ENCODE data around the gene ARG1. TPM values are rescaled to one million over a fixed set of nuclear protein-coding genes. Genes with fewer than 3 reads are reported as not detected.

Gene ARG1
- total and polyA plus RNA-seq, 4 donors: 238 to 1,194 (median 883) TPM

DNA sequence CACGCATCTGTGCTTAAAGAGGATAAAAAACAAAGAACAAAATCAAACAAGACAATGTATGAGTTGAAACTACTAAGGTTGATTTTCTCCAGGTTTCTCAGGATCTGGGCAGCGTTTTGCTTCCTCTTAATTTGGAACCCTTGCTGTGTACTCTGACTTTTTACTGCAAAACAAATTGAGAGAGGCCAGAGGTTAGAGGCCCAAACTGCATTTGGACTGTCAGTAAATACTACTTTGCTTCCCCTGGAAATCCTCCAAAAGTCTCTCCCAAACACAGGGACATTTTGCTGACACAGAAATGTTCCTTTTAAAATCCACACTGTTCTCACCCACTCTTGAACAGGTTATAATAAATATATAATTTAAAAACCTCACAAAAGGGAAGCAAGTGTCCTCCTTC, 1.1 kb downstream of the ARG1 start (continued):
- TF ChIP-seq, protein P1, sequence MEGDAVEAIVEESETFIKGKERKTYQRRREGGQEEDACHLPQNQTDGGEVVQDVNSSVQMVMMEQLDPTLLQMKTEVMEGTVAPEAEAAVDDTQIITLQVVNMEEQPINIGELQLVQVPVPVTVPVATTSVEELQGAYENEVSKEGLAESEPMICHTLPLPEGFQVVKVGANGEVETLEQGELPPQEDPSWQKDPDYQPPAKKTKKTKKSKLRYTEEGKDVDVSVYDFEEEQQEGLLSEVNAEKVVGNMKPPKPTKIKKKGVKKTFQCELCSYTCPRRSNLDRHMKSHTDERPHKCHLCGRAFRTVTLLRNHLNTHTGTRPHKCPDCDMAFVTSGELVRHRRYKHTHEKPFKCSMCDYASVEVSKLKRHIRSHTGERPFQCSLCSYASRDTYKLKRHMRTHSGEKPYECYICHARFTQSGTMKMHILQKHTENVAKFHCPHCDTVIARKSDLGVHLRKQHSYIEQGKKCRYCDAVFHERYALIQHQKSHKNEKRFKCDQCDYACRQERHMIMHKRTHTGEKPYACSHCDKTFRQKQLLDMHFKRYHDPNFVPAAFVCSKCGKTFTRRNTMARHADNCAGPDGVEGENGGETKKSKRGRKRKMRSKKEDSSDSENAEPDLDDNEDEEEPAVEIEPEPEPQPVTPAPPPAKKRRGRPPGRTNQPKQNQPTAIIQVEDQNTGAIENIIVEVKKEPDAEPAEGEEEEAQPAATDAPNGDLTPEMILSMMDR (IDR thresholded peaks at IDR 0.05; ENCODE audit: low read depth, low read length, missing input control): no peak
- peak; percentile 57 for TF ChIP-seq TAF1 (conservative IDR thresholded peaks at IDR 0.05)
- TF ChIP-seq, protein P2, sequence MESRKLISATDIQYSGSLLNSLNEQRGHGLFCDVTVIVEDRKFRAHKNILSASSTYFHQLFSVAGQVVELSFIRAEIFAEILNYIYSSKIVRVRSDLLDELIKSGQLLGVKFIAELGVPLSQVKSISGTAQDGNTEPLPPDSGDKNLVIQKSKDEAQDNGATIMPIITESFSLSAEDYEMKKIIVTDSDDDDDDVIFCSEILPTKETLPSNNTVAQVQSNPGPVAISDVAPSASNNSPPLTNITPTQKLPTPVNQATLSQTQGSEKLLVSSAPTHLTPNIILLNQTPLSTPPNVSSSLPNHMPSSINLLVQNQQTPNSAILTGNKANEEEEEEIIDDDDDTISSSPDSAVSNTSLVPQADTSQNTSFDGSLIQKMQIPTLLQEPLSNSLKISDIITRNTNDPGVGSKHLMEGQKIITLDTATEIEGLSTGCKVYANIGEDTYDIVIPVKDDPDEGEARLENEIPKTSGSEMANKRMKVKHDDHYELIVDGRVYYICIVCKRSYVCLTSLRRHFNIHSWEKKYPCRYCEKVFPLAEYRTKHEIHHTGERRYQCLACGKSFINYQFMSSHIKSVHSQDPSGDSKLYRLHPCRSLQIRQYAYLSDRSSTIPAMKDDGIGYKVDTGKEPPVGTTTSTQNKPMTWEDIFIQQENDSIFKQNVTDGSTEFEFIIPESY (IDR thresholded peaks at IDR 0.05): peak; percentile 18
- TF ChIP-seq, protein P3, sequence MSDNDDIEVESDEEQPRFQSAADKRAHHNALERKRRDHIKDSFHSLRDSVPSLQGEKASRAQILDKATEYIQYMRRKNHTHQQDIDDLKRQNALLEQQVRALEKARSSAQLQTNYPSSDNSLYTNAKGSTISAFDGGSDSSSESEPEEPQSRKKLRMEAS (IDR thresholded peaks at IDR 0.05): no peak

DNA sequence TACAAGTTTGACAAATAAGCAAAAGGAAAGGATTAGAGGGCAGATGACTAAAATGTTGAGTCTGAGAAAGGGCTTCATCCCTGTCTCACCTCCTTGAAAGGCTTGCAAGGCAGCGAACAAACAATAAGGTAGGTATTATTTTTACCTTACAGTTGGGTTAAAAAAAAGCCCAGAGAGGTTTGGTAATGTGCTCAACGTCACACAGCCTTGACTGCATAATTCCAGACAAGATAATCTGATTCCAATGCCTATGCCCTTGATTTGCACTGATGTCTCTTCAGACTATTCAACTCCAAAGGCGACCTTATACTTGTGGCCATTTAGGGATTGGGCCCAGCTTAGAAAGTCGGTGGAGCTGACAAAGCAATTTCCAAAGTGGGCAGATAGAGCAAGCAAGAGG, 1.7 kb downstream of the ARG1 start:
- DNase-seq (ENCODE audit: low spot score): no peak
- TF ChIP-seq YY1 (IDR thresholded peaks at IDR 0.05): no peak
- no peak for TF ChIP-seq JUND (IDR thresholded peaks at IDR 0.05)
- TF ChIP-seq RAD21 (IDR thresholded peaks at IDR 0.05): no peak
- TF ChIP-seq, protein P2 (IDR thresholded peaks at IDR 0.05): no peak
- peaks cover 1 to 27% (median 14%) of the 10 kb centered on the region in 4 donors for H3K36me3 ChIP-seq (ENCODE audit: control insufficient read depth in 4 of 4, insufficient read depth in 3 of 4, low read depth in 1 of 4, low read length in 3 of 4)
- peaks cover 0 to 30% (median 13%) of the 10 kb centered on the region in 4 donors for H3K4me1 ChIP-seq (ENCODE audit: control insufficient read depth in 4 of 4, insufficient read depth in 4 of 4, low read length in 3 of 4)
- peak overlapping the region; percentile 79 to 92 for H3K27ac ChIP-seq (ENCODE audit: low read depth in 1 of 2, low read length in 2 of 2)
- 40% methylated on average over 4 of the region's 4 CpGs for WGBS
- H3K27me3 ChIP-seq (ENCODE audit: control insufficient read depth in 4 of 4, insufficient read depth in 4 of 4, low read length in 3 of 4): no peaks in the 10 kb centered on the region
- H3K9ac ChIP-seq (ENCODE audit: low read depth in 1 of 2, low read length in 2 of 2): peak overlapping the region; percentile 76 to 99
- peak overlapping the region; percentile 65 to 91 (median 68) for H3K4me3 ChIP-seq (ENCODE audit: low read depth in 1 of 3, low read length in 3 of 3)
- no peaks in the 10 kb centered on the region for H3K9me3 ChIP-seq (ENCODE audit: control insufficient read depth in 4 of 4, low read length in 3 of 4)

DNA sequence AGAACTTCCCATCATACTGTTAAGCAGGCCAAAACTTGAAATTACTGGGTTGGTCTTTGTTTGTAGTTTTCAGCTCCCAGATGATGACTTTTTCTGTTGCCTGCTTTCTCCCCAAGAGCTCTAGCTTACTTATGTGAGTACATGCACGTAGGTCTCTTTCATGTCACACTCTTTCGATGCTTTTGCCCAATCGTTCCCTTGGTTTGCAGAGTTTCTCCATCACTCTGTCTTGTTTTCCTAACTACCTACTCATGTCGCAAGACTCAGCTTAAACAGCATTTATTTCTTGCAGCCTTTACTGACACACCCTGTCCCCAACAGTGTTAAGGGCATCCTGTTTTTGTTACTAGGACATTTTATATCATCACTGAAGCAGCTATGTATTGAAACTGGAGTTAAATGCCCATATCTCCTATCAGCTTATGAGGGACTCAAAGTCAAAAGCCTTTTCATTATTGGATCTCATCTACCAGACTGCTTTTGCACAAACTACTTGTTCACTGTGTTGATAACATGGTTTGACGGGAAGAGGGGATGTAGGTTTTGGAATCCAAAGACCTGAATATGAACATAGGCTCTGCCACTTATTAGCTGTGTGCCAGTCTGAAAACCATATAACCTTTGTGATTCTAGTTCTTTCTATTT, 2.9 kb downstream of the ARG1 start:
- TF ChIP-seq, protein P4, sequence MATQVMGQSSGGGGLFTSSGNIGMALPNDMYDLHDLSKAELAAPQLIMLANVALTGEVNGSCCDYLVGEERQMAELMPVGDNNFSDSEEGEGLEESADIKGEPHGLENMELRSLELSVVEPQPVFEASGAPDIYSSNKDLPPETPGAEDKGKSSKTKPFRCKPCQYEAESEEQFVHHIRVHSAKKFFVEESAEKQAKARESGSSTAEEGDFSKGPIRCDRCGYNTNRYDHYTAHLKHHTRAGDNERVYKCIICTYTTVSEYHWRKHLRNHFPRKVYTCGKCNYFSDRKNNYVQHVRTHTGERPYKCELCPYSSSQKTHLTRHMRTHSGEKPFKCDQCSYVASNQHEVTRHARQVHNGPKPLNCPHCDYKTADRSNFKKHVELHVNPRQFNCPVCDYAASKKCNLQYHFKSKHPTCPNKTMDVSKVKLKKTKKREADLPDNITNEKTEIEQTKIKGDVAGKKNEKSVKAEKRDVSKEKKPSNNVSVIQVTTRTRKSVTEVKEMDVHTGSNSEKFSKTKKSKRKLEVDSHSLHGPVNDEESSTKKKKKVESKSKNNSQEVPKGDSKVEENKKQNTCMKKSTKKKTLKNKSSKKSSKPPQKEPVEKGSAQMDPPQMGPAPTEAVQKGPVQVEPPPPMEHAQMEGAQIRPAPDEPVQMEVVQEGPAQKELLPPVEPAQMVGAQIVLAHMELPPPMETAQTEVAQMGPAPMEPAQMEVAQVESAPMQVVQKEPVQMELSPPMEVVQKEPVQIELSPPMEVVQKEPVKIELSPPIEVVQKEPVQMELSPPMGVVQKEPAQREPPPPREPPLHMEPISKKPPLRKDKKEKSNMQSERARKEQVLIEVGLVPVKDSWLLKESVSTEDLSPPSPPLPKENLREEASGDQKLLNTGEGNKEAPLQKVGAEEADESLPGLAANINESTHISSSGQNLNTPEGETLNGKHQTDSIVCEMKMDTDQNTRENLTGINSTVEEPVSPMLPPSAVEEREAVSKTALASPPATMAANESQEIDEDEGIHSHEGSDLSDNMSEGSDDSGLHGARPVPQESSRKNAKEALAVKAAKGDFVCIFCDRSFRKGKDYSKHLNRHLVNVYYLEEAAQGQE (IDR thresholded peaks at IDR 0.05): peak; percentile 87
- TF ChIP-seq RXRA (IDR thresholded peaks at IDR 0.05) (peak in 1 of 2 donors; percentile 39), FOXA1 (IDR thresholded peaks at IDR 0.05) (no peak), RAD21 (IDR thresholded peaks at IDR 0.05) (peak; percentile 10 to 55), HNF4A (conservative IDR thresholded peaks at IDR 0.05) (peak in 1 of 2 donors; percentile 12), GABPA (IDR thresholded peaks at IDR 0.05 in 1 of 2, conservative IDR thresholded peaks at IDR 0.05 in 1 of 2) (no peak), SP1 (IDR thresholded peaks at IDR 0.05) (peak; percentile 62), TAF1 (conservative IDR thresholded peaks at IDR 0.05) (peak; percentile 90), FOXA2 (IDR thresholded peaks at IDR 0.05) (peak; percentile 17), YY1 (IDR thresholded peaks at IDR 0.05) (peak; percentile 86), JUND (IDR thresholded peaks at IDR 0.05) (peak in 1 of 2 donors; percentile 7)
- TF ChIP-seq, protein P1 (IDR thresholded peaks at IDR 0.05; ENCODE audit: low read depth, low read length, missing input control): no peak
- TF ChIP-seq, protein P3 (IDR thresholded peaks at IDR 0.05): no peak
- no peaks in the 10 kb centered on the region for H3K27me3 ChIP-seq (ENCODE audit: control insufficient read depth in 4 of 4, insufficient read depth in 4 of 4, low read length in 3 of 4)
- 34% methylated on average over 5 of the region's 5 CpGs for WGBS
- no peak for DNase-seq (ENCODE audit: low spot score)
- H3K4me3 ChIP-seq (ENCODE audit: low read depth in 1 of 3, low read length in 3 of 3): peak overlapping the region; percentile 65 to 91 (median 68)
- peaks cover under 1 to 36% (median 15%) of the 10 kb centered on the region in 4 donors for H3K4me1 ChIP-seq (ENCODE audit: control insufficient read depth in 4 of 4, insufficient read depth in 4 of 4, low read length in 3 of 4)
- H3K9ac ChIP-seq (ENCODE audit: low read depth in 1 of 2, low read length in 2 of 2): peak overlapping the region; percentile 76 to 99
- peak overlapping the region; percentile 79 to 92 for H3K27ac ChIP-seq (ENCODE audit: low read depth in 1 of 2, low read length in 2 of 2)
- H3K9me3 ChIP-seq (ENCODE audit: control insufficient read depth in 4 of 4, low read length in 3 of 4): no peaks in the 10 kb centered on the region
- peaks cover 7 to 39% (median 26%) of the 10 kb centered on the region in 4 donors for H3K36me3 ChIP-seq (ENCODE audit: control insufficient read depth in 4 of 4, insufficient read depth in 3 of 4, low read depth in 1 of 4, low read length in 3 of 4)

All from liver (tissue), 9 donors.